Measurements from ENCODE around the gene EFNA4. TPM values are rescaled to one million over a fixed set of nuclear protein-coding genes. Genes with fewer than 3 reads are reported as not detected.

Gene EFNA4
- total and polyA plus RNA-seq, 4 donors: 1.8 to 4.7 (median 3.3) TPM

DNA sequence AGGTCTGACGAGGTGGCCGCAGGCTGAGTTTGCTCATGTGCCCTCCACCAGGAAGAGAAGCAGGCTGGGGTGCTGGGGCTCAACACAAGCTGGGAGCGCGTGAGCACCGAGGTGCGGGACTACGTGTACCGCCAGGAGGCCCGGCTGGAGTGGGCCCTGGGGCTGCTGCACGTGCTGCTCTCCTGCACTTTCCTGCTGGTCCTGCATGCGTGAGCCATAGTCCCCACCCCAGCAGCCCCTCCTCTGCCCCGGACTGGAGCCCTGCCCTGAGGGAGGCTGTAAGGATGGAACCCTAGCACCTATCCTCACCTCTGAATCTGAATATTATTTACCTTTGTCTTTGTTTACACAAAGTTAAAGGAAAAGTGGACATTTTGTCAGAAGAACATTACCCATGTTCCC lies 20.2 kb upstream of the EFNA4 start:
- WGBS: 54% methylated on average over 12 of the region's 12 CpGs

DNA sequence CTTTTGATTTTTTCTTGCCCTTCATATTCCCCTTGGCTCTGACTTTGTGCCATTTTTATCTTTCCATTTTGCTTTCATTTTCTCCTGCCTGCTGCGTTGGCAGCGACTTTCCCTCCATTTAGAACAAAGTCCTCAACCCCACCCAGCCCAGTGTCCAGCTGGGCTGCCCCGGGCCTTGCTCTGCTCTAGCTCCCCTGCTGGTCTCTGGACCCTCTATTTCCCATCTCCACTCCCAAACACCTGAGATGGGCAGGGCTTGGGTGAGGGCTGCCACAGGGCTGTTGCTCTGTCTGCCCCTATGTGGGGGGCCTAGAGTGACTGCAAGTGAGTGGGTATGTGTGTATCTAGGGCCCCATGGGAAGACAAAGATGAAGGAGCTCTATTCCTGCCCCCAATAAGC lies 19.7 kb upstream of the EFNA4 start:
- no peaks in the 10 kb centered on the region for H3K36me3 ChIP-seq (ENCODE audit: control insufficient read depth in 4 of 4, insufficient read depth in 3 of 4, low read depth in 1 of 4, low read length in 3 of 4)
- H3K9me3 ChIP-seq (ENCODE audit: control insufficient read depth in 4 of 4, low read length in 3 of 4): no peaks in the 10 kb centered on the region
- TF ChIP-seq RXRA (IDR thresholded peaks at IDR 0.05) (peak in 1 of 2 donors; percentile 20), HNF4A (conservative IDR thresholded peaks at IDR 0.05) (peak; percentile 72 to 74), FOXA2 (IDR thresholded peaks at IDR 0.05) (no peak), YY1 (IDR thresholded peaks at IDR 0.05) (peak; percentile 78), SP1 (IDR thresholded peaks at IDR 0.05) (peak; percentile 73)
- peak overlapping the region in 1 of 2 donors; percentile 42 for H3K9ac ChIP-seq (ENCODE audit: low read depth in 1 of 2, low read length in 2 of 2)
- H3K4me1 ChIP-seq (ENCODE audit: control insufficient read depth in 4 of 4, insufficient read depth in 4 of 4, low read length in 3 of 4): peaks cover 13 to 46% (median 33%) of the 10 kb centered on the region in 4 donors
- no peak overlapping the region for H3K4me3 ChIP-seq (ENCODE audit: low read depth in 1 of 3, low read length in 3 of 3)
- peak overlapping the region; percentile 10 to 81 for H3K27ac ChIP-seq (ENCODE audit: low read depth in 1 of 2, low read length in 2 of 2)
- H3K27me3 ChIP-seq (ENCODE audit: control insufficient read depth in 4 of 4, insufficient read depth in 4 of 4, low read length in 3 of 4): no peaks in the 10 kb centered on the region
- WGBS: 32% methylated on average over 3 of the region's 3 CpGs
- DNase-seq (ENCODE audit: low spot score): no peak

More for the DNA sequence above, 20.2 kb upstream of the EFNA4 start:
- Histone ChIP-seq H3K4me3 (ENCODE audit: low read depth in 1 of 3, low read length in 3 of 3) (no peak overlapping the region), H3K4me1 (ENCODE audit: control insufficient read depth in 4 of 4, insufficient read depth in 4 of 4, low read length in 3 of 4) (peaks cover 13 to 45% (median 34%) of the 10 kb centered on the region in 4 donors), H3K9me3 (ENCODE audit: control insufficient read depth in 4 of 4, low read length in 3 of 4) (no peaks in the 10 kb centered on the region), H3K9ac (ENCODE audit: low read depth in 1 of 2, low read length in 2 of 2) (peak overlapping the region in 1 of 2 donors; percentile 42), H3K27ac (ENCODE audit: low read depth in 1 of 2, low read length in 2 of 2) (peak overlapping the region; percentile 10 to 81), H3K36me3 (ENCODE audit: control insufficient read depth in 4 of 4, insufficient read depth in 3 of 4, low read depth in 1 of 4, low read length in 3 of 4) (no peaks in the 10 kb centered on the region), H3K27me3 (ENCODE audit: control insufficient read depth in 4 of 4, insufficient read depth in 4 of 4, low read length in 3 of 4) (no peaks in the 10 kb centered on the region)
- TF ChIP-seq FOXA1 (IDR thresholded peaks at IDR 0.05) (peak; percentile 43), EGR1 (IDR thresholded peaks at IDR 0.05; ENCODE audit: low read depth in 2 of 2) (no peak), FOXA2 (IDR thresholded peaks at IDR 0.05) (peak; percentile 58)
- no peak for DNase-seq (ENCODE audit: low spot score)

- peak overlapping the region; percentile 74 to 81 for H3K27ac ChIP-seq (ENCODE audit: low read depth in 1 of 2, low read length in 2 of 2)
- TF ChIP-seq MAX (IDR thresholded peaks at IDR 0.05) (no peak), JUND (IDR thresholded peaks at IDR 0.05) (no peak), RXRA (IDR thresholded peaks at IDR 0.05) (no peak), RAD21 (IDR thresholded peaks at IDR 0.05) (no peak), HNF4G (IDR thresholded peaks at IDR 0.05) (no peak), FOXA2 (IDR thresholded peaks at IDR 0.05) (no peak), EGR1 (IDR thresholded peaks at IDR 0.05; ENCODE audit: low read depth in 2 of 2) (no peak), NR2F2 (IDR thresholded peaks at IDR 0.05) (no peak), YY1 (IDR thresholded peaks at IDR 0.05) (no peak), TAF1 (conservative IDR thresholded peaks at IDR 0.05) (no peak)
- TF ChIP-seq, protein P1, sequence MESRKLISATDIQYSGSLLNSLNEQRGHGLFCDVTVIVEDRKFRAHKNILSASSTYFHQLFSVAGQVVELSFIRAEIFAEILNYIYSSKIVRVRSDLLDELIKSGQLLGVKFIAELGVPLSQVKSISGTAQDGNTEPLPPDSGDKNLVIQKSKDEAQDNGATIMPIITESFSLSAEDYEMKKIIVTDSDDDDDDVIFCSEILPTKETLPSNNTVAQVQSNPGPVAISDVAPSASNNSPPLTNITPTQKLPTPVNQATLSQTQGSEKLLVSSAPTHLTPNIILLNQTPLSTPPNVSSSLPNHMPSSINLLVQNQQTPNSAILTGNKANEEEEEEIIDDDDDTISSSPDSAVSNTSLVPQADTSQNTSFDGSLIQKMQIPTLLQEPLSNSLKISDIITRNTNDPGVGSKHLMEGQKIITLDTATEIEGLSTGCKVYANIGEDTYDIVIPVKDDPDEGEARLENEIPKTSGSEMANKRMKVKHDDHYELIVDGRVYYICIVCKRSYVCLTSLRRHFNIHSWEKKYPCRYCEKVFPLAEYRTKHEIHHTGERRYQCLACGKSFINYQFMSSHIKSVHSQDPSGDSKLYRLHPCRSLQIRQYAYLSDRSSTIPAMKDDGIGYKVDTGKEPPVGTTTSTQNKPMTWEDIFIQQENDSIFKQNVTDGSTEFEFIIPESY (IDR thresholded peaks at IDR 0.05): no peak
- TF ChIP-seq, protein P2, sequence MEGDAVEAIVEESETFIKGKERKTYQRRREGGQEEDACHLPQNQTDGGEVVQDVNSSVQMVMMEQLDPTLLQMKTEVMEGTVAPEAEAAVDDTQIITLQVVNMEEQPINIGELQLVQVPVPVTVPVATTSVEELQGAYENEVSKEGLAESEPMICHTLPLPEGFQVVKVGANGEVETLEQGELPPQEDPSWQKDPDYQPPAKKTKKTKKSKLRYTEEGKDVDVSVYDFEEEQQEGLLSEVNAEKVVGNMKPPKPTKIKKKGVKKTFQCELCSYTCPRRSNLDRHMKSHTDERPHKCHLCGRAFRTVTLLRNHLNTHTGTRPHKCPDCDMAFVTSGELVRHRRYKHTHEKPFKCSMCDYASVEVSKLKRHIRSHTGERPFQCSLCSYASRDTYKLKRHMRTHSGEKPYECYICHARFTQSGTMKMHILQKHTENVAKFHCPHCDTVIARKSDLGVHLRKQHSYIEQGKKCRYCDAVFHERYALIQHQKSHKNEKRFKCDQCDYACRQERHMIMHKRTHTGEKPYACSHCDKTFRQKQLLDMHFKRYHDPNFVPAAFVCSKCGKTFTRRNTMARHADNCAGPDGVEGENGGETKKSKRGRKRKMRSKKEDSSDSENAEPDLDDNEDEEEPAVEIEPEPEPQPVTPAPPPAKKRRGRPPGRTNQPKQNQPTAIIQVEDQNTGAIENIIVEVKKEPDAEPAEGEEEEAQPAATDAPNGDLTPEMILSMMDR (IDR thresholded peaks at IDR 0.05; ENCODE audit: low read depth, low read length, missing input control): no peak
- H3K9ac ChIP-seq (ENCODE audit: low read depth in 1 of 2, low read length in 2 of 2): no peak overlapping the region
These were observed 19.2 kb upstream of the EFNA4 start for GRCh38 chr1:155044365-155044764.

More at GRCh38 chr1:155044365-155044764, 19.2 kb upstream of the EFNA4 start:
- Histone ChIP-seq H3K36me3 (ENCODE audit: control insufficient read depth in 4 of 4, insufficient read depth in 3 of 4, low read depth in 1 of 4, low read length in 3 of 4) (no peaks in the 10 kb centered on the region), H3K4me3 (ENCODE audit: low read depth in 1 of 3, low read length in 3 of 3) (no peak overlapping the region), H3K9me3 (ENCODE audit: control insufficient read depth in 4 of 4, low read length in 3 of 4) (no peaks in the 10 kb centered on the region), H3K4me1 (ENCODE audit: control insufficient read depth in 4 of 4, insufficient read depth in 4 of 4, low read length in 3 of 4) (peaks cover 8 to 46% (median 27%) of the 10 kb centered on the region in 4 donors), H3K27me3 (ENCODE audit: control insufficient read depth in 4 of 4, insufficient read depth in 4 of 4, low read length in 3 of 4) (no peaks in the 10 kb centered on the region)
- 88% methylated on average over 6 of the region's 6 CpGs for WGBS
- DNase-seq (ENCODE audit: low spot score): no peak

All from liver (tissue), 9 donors.